ENCODE measurements around the gene B3GALT2.
"Not testable (repeated sequence)": the region's sequence is repeated elsewhere in the genome, so short reads cannot be mapped to it uniquely, and the experiment has no call there.

The B3GALT2 gene, protein sequence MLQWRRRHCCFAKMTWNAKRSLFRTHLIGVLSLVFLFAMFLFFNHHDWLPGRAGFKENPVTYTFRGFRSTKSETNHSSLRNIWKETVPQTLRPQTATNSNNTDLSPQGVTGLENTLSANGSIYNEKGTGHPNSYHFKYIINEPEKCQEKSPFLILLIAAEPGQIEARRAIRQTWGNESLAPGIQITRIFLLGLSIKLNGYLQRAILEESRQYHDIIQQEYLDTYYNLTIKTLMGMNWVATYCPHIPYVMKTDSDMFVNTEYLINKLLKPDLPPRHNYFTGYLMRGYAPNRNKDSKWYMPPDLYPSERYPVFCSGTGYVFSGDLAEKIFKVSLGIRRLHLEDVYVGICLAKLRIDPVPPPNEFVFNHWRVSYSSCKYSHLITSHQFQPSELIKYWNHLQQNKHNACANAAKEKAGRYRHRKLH

DNA sequence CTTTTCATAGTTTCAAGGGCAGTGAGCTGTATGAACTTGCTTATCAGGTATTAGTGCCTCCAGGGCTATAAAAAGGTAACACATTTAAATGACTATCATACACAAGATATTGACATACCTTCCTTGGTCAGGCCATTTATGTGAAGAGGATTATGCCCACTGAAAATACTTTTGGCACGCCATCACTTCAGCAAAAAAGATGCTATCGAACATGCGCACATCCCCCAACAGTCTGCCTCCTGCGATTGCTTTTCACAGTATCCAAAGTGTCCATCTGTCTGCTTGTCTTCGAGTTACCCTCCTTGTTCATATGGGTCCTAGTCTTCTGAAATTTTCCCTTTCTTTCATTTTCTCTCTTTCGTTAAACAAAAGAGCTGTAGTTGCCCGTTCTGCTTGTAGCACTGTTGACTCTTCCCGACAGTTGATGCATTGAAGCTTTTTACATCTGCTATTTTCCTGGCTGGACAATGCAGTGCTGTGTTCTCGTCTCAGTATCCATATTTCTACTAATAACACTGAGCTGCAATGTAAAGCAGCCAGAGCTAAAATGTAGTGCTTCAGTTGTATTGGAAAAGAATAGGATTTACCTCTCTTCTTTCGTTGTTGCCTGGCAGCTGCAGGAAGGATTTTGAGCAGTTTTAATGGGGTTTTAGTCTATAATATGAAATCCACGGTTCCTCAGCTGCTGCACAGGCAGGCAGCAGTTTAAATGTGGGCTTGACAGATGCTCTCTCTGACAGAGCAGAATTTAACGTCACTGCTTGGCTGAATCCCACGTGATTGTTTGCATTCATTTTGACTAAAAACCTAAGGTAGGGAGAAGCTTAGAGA is at the start of gene B3GALT2:
Gene B3GALT2 (minus strand): TSS at position 713 of the 831 bp plus-strand sequence. CDS start 5,051 bp downstream, outside the sequence.
- DNase-seq (ENCODE audit: low read depth in 1 of 2, low spot score in 1 of 2), result peak in 1 of 2 experiments; percentile 46
- in situ Hi-C loops (cut with HindIII; ENCODE audit: low pct_unique_long_range_greater_than_20kb, low sequenced_read_pairs), result no loop called here
- TF ChIP-seq JUND (IDR thresholded peaks at IDR 0.05; ENCODE audit: low read depth), result no peak

DNA sequence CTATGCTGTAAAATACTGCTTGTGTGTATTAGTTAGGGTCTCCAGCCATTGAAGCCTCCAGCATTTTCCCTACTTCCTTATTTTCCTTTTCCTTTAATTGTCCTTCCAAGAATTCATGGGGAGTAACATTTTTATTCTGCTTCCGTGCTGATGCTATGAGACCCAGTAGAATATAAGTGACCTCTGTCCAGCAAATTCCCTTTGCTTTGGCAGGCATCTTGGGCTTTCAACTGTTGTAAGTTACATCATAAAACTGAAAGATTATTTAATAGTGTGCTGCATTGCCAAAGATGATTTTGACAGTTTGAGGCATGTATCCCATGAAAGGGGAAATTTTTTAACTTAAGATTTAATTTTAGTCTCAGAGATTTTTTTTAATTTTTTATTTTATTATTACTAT is 48.1 kb upstream of the B3GALT2 start:
- no peak for DNase-seq (ENCODE audit: low read depth in 1 of 2, low spot score in 1 of 2)
- in situ Hi-C loops (cut with HindIII; ENCODE audit: low pct_unique_long_range_greater_than_20kb, low sequenced_read_pairs), result no loop called here
- no peak for TF ChIP-seq JUND (IDR thresholded peaks at IDR 0.05; ENCODE audit: low read depth)

DNA sequence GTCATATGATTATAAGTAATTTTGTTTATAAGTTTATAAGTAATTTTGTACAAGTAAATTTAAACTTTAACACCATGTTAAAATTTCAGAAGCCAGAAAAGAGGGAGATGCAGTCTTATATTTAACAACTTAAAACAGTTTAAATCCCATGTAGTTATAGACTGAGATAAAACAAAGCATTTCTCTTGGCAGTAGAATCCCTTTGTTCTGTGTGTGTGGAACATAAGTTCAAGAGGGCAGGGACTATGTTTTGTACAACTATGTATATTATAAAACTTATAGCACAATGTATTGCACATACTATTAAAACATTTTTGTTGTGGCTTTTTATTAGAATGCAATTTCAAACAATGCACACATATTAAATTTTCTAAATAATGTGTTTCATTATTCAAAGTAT is 44.7 kb upstream of the B3GALT2 start:
- DNase-seq (ENCODE audit: low read depth in 1 of 2, low spot score in 1 of 2); in situ Hi-C loops (cut with HindIII; ENCODE audit: low pct_unique_long_range_greater_than_20kb, low sequenced_read_pairs): not testable (repeated sequence)

DNA sequence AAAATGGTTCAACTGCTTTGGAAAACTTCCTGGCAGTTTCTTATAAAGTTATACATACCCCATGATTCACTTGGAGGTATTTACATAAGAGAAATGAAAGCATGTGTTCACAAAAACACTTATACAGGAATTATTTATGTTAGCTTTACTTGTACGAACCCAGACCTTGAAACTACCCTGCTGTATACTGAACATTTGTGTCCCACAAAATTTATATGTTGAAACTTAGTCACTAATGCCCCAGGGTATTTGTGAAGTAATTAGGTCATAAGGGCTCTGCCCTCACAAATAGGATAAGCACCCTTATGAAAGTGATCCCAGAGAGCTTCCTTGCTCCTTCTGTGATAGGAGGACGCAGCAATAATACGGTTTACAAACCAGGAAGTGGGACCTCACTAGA is 42.7 kb upstream of the B3GALT2 start:
- in situ Hi-C loops (cut with HindIII; ENCODE audit: low pct_unique_long_range_greater_than_20kb, low sequenced_read_pairs), result no loop called here
- TF ChIP-seq JUND (IDR thresholded peaks at IDR 0.05; ENCODE audit: low read depth), result no peak
- DNase-seq (ENCODE audit: low read depth in 1 of 2, low spot score in 1 of 2), result peak in 1 of 2 experiments; percentile 14

DNA sequence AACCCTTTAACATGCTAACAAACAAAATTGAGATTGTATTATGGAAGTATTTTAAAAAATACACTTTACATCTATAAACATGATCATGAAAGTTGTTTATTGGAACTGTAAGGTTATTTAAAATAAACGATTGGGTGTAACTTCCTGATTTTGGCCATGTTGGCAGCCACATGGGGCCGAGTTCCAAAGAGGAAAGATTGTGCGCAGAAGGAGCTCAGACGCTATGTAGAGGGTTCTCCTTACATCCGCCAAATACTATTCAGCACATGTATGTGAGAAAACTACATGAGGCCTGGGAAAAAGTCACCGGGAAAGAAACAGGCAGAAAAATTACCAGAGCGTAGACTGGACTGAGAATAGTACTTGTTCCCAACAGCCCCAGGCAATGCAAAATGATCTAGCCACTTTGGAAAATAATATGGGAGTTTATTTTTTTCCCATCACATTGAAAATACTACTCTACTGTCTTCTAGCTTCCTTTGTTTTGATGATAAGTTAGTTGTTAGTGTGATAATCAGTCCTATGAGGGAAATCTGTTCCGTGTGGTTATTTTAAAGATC is 35.7 kb upstream of the B3GALT2 start:
- DNase-seq (ENCODE audit: low read depth in 1 of 2, low spot score in 1 of 2), result no peak

DNA sequence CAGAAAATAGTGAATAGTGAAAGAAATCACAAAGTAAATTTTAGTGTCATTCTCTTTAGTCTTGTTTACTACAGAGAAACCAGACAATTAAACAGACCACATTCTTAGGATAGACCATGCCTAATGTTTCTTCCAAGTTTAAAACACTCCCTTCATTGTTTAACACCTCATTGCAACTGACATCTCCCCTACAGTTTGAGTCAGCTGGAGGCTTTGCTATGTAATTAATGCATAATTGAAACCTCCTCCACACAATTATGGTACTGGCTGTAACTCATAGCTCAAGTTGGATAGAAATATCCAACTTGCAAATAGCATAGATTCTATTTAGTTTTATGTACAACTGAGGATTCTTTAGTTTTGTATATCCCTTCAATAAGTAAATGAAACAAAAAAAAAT is 35.2 kb upstream of the B3GALT2 start:
- no peak for DNase-seq (ENCODE audit: low read depth in 1 of 2, low spot score in 1 of 2)

More for the DNA sequence above, 35.7 kb upstream of the B3GALT2 start:
- in situ Hi-C loops (cut with HindIII; ENCODE audit: low pct_unique_long_range_greater_than_20kb, low sequenced_read_pairs), result no loop called here
- no peak for TF ChIP-seq JUND (IDR thresholded peaks at IDR 0.05; ENCODE audit: low read depth)

DNA sequence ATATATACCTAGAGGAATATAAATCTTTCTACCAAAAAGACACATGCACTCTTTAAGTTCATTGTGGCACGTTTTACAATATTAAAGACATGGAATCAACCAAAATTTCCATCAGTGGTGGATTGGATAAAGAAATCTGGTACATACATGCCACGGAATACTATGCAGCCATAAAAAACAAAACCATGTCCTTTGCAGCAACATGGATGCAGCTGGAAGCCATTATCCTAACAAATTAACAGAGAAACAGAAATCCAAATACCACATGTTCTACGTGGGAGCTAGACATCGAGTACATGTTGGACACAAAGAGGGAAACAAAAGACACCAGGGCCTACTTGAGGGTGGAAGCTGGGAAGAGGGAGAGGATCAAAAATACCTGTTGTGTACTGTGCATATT is 33.0 kb upstream of the B3GALT2 start:
- no peak for DNase-seq (ENCODE audit: low read depth in 1 of 2, low spot score in 1 of 2)
- TF ChIP-seq JUND (IDR thresholded peaks at IDR 0.05; ENCODE audit: low read depth), result no peak
- in situ Hi-C loops (cut with HindIII; ENCODE audit: low pct_unique_long_range_greater_than_20kb, low sequenced_read_pairs), result no loop called here

More for the DNA sequence above, 35.2 kb upstream of the B3GALT2 start:
- in situ Hi-C loops (cut with HindIII; ENCODE audit: low pct_unique_long_range_greater_than_20kb, low sequenced_read_pairs), result no loop called here
- no peak for TF ChIP-seq JUND (IDR thresholded peaks at IDR 0.05; ENCODE audit: low read depth)

DNA sequence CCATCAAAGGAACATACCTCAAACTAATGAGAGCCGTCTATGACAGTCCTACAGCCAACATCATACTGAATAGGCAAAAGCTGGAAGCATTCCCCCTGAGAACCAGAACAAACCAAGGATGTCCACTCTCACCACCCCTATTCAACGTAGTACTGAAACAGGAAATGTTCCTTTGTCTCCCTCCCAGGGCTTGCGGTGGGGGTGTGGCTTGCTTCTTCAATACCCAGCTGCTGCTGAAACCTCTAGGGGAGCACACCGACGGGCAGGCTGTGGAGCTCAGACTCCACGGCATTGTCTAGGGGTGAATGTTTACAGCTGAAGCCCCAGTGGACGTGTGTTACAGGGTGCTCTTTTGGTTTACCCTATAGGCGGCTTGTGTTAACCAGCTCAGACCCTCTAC is 30.5 kb upstream of the B3GALT2 start:
- no peak for DNase-seq (ENCODE audit: low read depth in 1 of 2, low spot score in 1 of 2)
- in situ Hi-C loops (cut with HindIII; ENCODE audit: low pct_unique_long_range_greater_than_20kb, low sequenced_read_pairs), result no loop called here

DNA sequence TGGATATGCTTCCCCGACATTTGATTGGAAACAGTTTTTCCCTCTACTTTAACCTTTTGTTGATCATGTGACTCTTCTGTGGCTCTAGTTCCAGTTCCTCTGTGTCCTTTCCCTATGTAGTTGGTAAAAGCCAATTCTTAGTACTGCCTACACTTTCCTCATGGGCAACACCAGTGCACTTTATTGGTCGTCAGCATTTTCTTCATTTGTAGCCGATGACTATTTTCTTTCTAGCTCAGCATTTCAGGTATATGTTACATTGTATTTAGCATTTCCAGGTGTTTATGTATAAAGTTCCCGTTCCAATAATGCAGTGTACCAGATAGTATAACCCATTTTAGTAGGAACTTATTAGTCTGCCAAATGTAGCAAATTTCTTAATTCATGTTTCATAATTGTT is 27.6 kb upstream of the B3GALT2 start:
- in situ Hi-C loops (cut with HindIII; ENCODE audit: low pct_unique_long_range_greater_than_20kb, low sequenced_read_pairs), result no loop called here
- no peak for TF ChIP-seq JUND (IDR thresholded peaks at IDR 0.05; ENCODE audit: low read depth)
- no peak for DNase-seq (ENCODE audit: low read depth in 1 of 2, low spot score in 1 of 2)

More for the DNA sequence above, 30.5 kb upstream of the B3GALT2 start:
- TF ChIP-seq JUND (IDR thresholded peaks at IDR 0.05; ENCODE audit: low read depth), result no peak

DNA sequence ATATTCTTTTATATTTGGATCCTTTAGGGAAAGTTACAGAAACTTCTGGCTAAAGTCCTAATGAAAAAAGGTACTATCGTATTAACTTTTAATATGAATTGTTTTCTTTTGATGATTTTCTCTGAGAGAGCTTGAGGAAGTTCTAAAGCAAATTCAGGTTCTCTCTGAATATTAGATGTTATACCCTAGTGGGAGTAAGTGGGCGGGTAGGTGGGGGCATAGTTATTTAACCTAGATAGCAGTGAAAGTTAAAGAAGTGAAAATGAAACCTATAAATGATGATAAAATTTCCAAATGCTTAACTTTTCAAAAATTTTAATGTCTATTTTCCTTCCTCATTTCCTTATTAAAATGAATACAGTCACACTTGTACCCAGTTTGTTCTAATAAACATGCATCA is 26.2 kb upstream of the B3GALT2 start:
- TF ChIP-seq JUND (IDR thresholded peaks at IDR 0.05; ENCODE audit: low read depth), result no peak
- no peak for DNase-seq (ENCODE audit: low read depth in 1 of 2, low spot score in 1 of 2)
- in situ Hi-C loops (cut with HindIII; ENCODE audit: low pct_unique_long_range_greater_than_20kb, low sequenced_read_pairs), result no loop called here

DNA sequence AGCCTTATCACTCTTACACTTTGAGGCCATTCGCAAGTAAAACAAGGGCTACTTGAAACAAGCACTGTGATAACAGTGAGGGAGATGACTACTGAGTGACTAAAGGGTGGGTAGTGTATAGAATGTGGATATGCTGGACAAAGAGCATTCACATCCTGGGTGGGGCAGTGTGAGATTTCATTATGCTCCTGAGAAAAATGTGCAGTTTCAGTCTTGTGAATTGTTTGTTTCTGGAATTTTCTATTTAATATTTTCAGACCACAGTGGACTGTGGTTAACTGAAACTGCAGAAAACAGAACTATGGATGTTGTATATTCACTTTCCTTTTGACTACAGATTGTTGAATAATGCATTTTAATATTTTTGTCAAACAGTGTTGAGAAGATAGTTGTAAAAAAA is 25.1 kb upstream of the B3GALT2 start:
- no peak for TF ChIP-seq JUND (IDR thresholded peaks at IDR 0.05; ENCODE audit: low read depth)
- no peak for DNase-seq (ENCODE audit: low read depth in 1 of 2, low spot score in 1 of 2)
- in situ Hi-C loops (cut with HindIII; ENCODE audit: low pct_unique_long_range_greater_than_20kb, low sequenced_read_pairs), result no loop called here

DNA sequence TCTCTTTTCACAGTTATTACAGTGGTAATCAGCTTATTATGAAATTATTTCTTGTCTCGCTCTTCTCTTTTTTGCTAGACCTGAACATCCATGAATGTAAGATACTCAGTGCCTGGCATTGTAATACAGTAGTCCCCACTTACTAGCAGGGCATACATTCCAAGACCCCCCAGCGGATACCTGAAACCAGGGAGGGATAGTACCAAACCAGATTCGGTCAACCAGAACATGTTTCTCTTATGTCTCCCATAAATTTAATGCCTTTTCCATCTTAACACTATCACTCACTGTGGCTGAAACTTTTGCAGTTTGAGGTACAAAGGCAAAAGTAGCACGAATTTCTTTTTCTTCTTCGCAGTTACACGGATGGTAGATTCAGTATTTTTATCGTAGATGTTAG is 24.6 kb upstream of the B3GALT2 start:
- in situ Hi-C loops (cut with HindIII; ENCODE audit: low pct_unique_long_range_greater_than_20kb, low sequenced_read_pairs), result no loop called here
- TF ChIP-seq JUND (IDR thresholded peaks at IDR 0.05; ENCODE audit: low read depth), result no peak

DNA sequence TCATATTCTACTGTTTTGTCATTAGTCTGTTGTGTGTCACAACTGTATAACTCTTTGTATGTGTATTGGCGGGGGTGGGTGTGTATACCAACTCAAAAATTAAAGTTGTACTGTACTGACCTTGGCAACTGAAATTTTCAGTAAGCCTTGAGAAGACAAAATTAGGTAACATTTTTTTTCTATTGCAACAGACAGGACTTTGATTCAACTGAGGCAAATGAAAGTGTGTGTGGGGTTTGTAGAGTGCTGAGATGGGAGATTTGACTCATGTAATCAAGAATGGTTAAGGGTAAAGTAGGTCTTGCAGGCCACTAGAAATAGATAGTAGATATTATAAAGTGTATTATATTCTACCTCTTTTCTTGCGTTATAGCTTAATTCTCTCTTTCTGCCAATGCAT is 14.6 kb upstream of the B3GALT2 start:
- TF ChIP-seq JUND (IDR thresholded peaks at IDR 0.05; ENCODE audit: low read depth), result no peak
- in situ Hi-C loops (cut with HindIII; ENCODE audit: low pct_unique_long_range_greater_than_20kb, low sequenced_read_pairs), result no loop called here
- DNase-seq (ENCODE audit: low read depth in 1 of 2, low spot score in 1 of 2), result no peak

More for the DNA sequence above, 24.6 kb upstream of the B3GALT2 start:
- no peak for DNase-seq (ENCODE audit: low read depth in 1 of 2, low spot score in 1 of 2)
